Spleen (tissue), 7 donors: Measurements from ENCODE around the gene SETBP1.

Experiments
- CTCF ChIP-seq, 11 experiments: fragments of 200-600 bp in 7 of 11; fragments of 450-650 bp in 4 of 11; sonication (generic) in 4 of 11; IDR thresholded peaks in 8 of 11; conservative IDR thresholded peaks in 3 of 11; 1 replicate in 7 of 11; 2 replicates in 4 of 11; pipeline versions ENCODE4 v1.4.0 to v1.8.0; 2016 to 2021; ENCODE audit warnings: antibody characterized with exemption in 11 of 11, inconsistent platforms in 4 of 11, mild to moderate bottlenecking in 1 of 11
- POLR2A ChIP-seq, 3 donors: fragments of 450-650 bp; IDR thresholded peaks; one replicate each; pipeline ENCODE4 v1.5.1; 2017; ENCODE audit warnings: antibody characterized with exemption in 3 of 3, mild to moderate bottlenecking in 1 of 3
- POLR2AphosphoS5 ChIP-seq, 3 donors: sonication (generic); formaldehyde crosslinking; IDR thresholded peaks; one replicate each; pipeline ENCODE4 v1.5.1; 2017; ENCODE audit warnings: antibody characterized with exemption in 3 of 3
- donor health status: DM: no; HTN: no; CAD: no; lungs with moderate emphysema.
- donor health status: DM: no; HTN: no; CAD: no.
- donor health status: DM: no; HTN: no; CAD: no.

GRCh38 chr18:44944461-44944860 is 263.8 kb downstream of the SETBP1 start:
- no peak for TF ChIP-seq POLR2A (IDR thresholded peaks at IDR 0.05)
- TF ChIP-seq CTCF (IDR thresholded peaks at IDR 0.05 in 8 of 11, conservative IDR thresholded peaks at IDR 0.05 in 3 of 11): no peak
- no peak for TF ChIP-seq POLR2AphosphoS5 (IDR thresholded peaks at IDR 0.05)
